T-cell (primary cell): ENCODE measurements around the gene TYRO3. TPM values are rescaled to one million over a fixed set of nuclear protein-coding genes. Genes with fewer than 3 reads are reported as not detected.
A peak's percentile ranks its signal among the peaks of the same experiment; 100 is the strongest.
"Not testable (repeated sequence)": the region's sequence is repeated elsewhere in the genome, so short reads cannot be mapped to it uniquely, and the experiment has no call there.

ENCODE experiments used
- ATAC-seq, 4 experiments: fragments of 200-7000 bp in 3 of 4; fragments of 150-1000 bp in 1 of 4; cut with Tn5 transposase; replicated peaks in 1 of 4; 1 replicate in 3 of 4; 2 replicates in 1 of 4; pipeline ENCODE4 v1.10.0; 2021; ENCODE audit warnings: moderate library complexity in 3 of 4, mild to moderate bottlenecking in 2 of 4, moderate number of reproducible peaks in 1 of 4
- CTCF ChIA-PET, 2 donors: fragments of 300-600 bp; sonication (Branson Sonifier 250); formaldehyde crosslinking; loops; one replicate each; lab custom pipeline; 2022; ENCODE audit warnings: antibody characterized with exemption in 2 of 2; lab: Charles Lee
- POLR2A ChIA-PET, 2 donors: fragments of 300-600 bp; sonication (Branson Sonifier 250); formaldehyde crosslinking; loops; one replicate each; lab custom pipeline; 2022; ENCODE audit warnings: antibody characterized with exemption in 2 of 2; lab: Charles Lee
- DNase-seq, 35 experiments: peaks; one replicate each; pipeline versions ENCODE4 v3.0.0 to v3.0.0-alpha.2; 2013 to 2023
- H3K27ac ChIP-seq: one replicate; pipeline ENCODE4 v1.5.1; 2013; ENCODE audit warnings: low read length
- H3K27me3 ChIP-seq, 2 experiments: replicated peaks in 1 of 2; 1 replicate in 1 of 2; 2 replicates in 1 of 2; pipeline versions ENCODE4 v1.6.1 to v1.7.0; 2013; ENCODE audit warnings: low read length in 1 of 2, mixed read lengths in 1 of 2; ENCODE audit not compliant: control insufficient read depth in 2 of 2, insufficient read depth in 2 of 2; ENCODE audit errors: extremely low read depth in 1 of 2
- H3K36me3 ChIP-seq, 2 donors: 1 replicate in 1 of 2; 2 replicates in 1 of 2; pipeline versions ENCODE4 v1.6.1 to v1.7.0; 2013; ENCODE audit warnings: low read length in 1 of 2; ENCODE audit not compliant: control insufficient read depth in 2 of 2, insufficient read depth in 1 of 2; ENCODE audit errors: extremely low read depth in 1 of 2
- H3K4me1 ChIP-seq, 2 experiments: 1 replicate in 1 of 2; 2 replicates in 1 of 2; pipeline versions ENCODE4 v1.6.1 to v1.7.0; 2013; ENCODE audit warnings: low read length in 2 of 2, mixed read lengths in 1 of 2; ENCODE audit not compliant: insufficient read depth in 2 of 2, control insufficient read depth in 1 of 2; ENCODE audit errors: extremely low read depth in 1 of 2
- H3K4me3 ChIP-seq, 2 donors: 1 replicate in 1 of 2; 2 replicates in 1 of 2; pipeline versions ENCODE4 v1.5.1 to v1.7.0; 2013; ENCODE audit warnings: mild to moderate bottlenecking in 2 of 2, low read length in 1 of 2, moderate library complexity in 1 of 2; ENCODE audit not compliant: control insufficient read depth in 1 of 2; ENCODE audit errors: extremely low read depth in 1 of 2
- H3K9me3 ChIP-seq: 2 replicates; pipeline ENCODE4 v1.7.0; 2013
- H3K27ac Mint-ChIP-seq, 2 donors: one replicate each; pipeline ENCODE4 v1.8.0; 2020 to 2021; ENCODE audit warnings: mild to moderate bottlenecking in 2 of 2, mixed read lengths in 2 of 2
- H3K27me3 Mint-ChIP-seq, 2 donors: one replicate each; pipeline ENCODE4 v1.8.0; 2021 to 2022; ENCODE audit warnings: mixed read lengths in 2 of 2
- H3K36me3 Mint-ChIP-seq: one replicate; pipeline ENCODE4 v1.8.0; 2021; ENCODE audit warnings: mixed read lengths
- H3K4me1 Mint-ChIP-seq, 3 donors: one replicate each; pipeline ENCODE4 v1.8.0; 2020 to 2022; ENCODE audit warnings: mixed read lengths in 3 of 3, mild to moderate bottlenecking in 1 of 3
- H3K4me3 Mint-ChIP-seq, 3 donors: one replicate each; pipeline ENCODE4 v1.8.0; 2020 to 2022; ENCODE audit warnings: mild to moderate bottlenecking in 3 of 3, mixed read lengths in 3 of 3, moderate library complexity in 3 of 3
- H3K9me3 Mint-ChIP-seq, 3 donors: one replicate each; pipeline ENCODE4 v1.8.0; 2020 to 2022; ENCODE audit warnings: mixed read lengths in 3 of 3
- WGBS: methylation state at CpG from one replicate; pipeline ENCODE4 v1.1.5; 2013; ENCODE audit warnings: missing lambda C conversion rate; ENCODE audit not compliant: insufficient coverage; 5-methylcytosine and 5-hydroxymethylcytosine counted together
- total RNA-seq, 35 experiments: library from RNA in 6 of 35; stranded (reverse) in 6 of 35; fragments of 120-200 nt in 1 of 35; gene quantifications; one replicate each; pipeline versions ENCODE4 v1.2.1 to v1.2.4 and lab custom pipeline; 2013 to 2026

TYRO3 gene
- total RNA-seq, 5 donors from 2014 or later (not counting 1 experiment from before 2014, with no cell fraction given), result 0.62 to 1.5 (median 0.78) TPM; not detected in 1

DNA sequence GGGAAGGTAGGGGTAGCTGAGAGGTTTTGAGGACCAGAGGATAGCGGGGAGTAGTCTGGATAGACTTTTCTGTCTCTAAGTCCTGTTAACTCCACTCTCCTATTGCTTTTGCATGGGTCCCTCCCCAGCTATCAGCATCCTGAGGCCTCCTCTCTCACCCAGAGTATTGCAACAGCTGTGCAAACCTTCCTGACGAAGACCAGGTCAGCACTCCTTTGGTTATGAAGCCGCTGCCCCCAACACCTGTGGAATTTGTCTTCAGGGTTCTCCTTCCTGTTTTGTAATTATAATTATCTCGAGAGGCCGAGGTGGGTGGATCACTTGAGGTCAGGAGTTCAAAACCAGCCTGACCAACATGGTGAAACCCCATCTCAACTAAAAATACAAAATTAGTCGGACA lies 24.8 kb downstream of the TYRO3 start:
- ATAC-seq, result no peak
- no peak overlapping the region for H3K27ac Mint-ChIP-seq

DNA sequence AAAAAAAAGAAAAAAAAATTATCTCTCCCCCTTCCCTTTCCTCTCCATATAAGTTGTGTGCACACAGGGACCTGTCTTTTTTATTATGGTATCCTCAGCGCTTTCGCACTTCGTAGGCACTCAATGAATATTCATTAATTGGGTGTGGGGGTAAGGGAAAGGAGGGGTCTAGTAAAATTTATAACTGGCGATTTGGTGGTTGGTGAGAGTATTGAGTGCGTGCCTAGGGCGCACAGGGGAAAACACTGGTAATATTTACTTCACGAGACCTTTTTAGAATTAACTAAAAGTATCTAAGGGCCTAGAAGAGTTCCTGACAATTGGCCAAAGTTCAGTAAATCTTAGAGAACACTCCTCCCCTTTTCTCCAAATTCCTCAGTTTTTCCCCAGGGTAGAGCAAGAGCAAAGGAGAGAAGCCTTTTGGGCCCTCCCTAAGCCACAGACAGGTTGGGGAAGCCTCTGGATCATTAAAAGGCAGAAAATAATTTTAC lies 25.7 kb downstream of the TYRO3 start:
- Histone ChIP-seq H3K36me3 (no peaks in the 10 kb centered on the region), H3K27ac (no peak overlapping the region), H3K4me3 (peak overlapping the region in 1 of 2 donors; percentile 53), H3K4me1 (peaks cover 2 to 10% of the 10 kb centered on the region in 2 experiments), H3K9me3 (no peaks in the 10 kb centered on the region), H3K27me3 (peaks cover 4 to 50% of the 10 kb centered on the region in 2 experiments)
- DNase-seq (no peak), ATAC-seq (no peak)
- peaks cover 6 to 12% (median 9%) of the 10 kb centered on the region in 3 donors for H3K4me1 Mint-ChIP-seq
- no peak overlapping the region for H3K27ac Mint-ChIP-seq
- WGBS, result no CpG with 5 or more reads among the region's 7 CpGs
- peak overlapping the region; percentile 59 to 74 (median 62) for H3K4me3 Mint-ChIP-seq
- POLR2A ChIA-PET, result no interaction called here
- H3K36me3 Mint-ChIP-seq, result no peaks in the 10 kb centered on the region
- no peaks in the 10 kb centered on the region for H3K9me3 Mint-ChIP-seq
- CTCF ChIA-PET, result interaction anchor here (1.0 to 1.6 kb wide), 3 partner anchors 12 to 162 kb away, joined by 3 to 5 read pairs (median 4); no protein-coding TSS in a partner anchor
- H3K27me3 Mint-ChIP-seq, result peaks cover 27 to 41% of the 10 kb centered on the region in 2 donors

More for the DNA sequence above, 24.8 kb downstream of the TYRO3 start:
- POLR2A ChIA-PET, result interaction anchor here in 1 of 2 donors (0.6 kb wide), 1 partner anchor 1384 kb away, joined by 3 read pairs; no protein-coding TSS in a partner anchor
- Mint-ChIP-seq H3K36me3 (no peaks in the 10 kb centered on the region), H3K9me3 (no peaks in the 10 kb centered on the region), H3K4me1 (peaks cover 6 to 12% (median 9%) of the 10 kb centered on the region in 3 donors), H3K4me3 (no peak overlapping the region), H3K27me3 (peaks cover 27 to 41% of the 10 kb centered on the region in 2 donors)
- Histone ChIP-seq H3K4me3 (no peak overlapping the region), H3K9me3 (no peaks in the 10 kb centered on the region), H3K27me3 (peaks cover 4 to 51% of the 10 kb centered on the region in 2 experiments), H3K4me1 (peaks cover 2 to 10% of the 10 kb centered on the region in 2 experiments), H3K36me3 (no peaks in the 10 kb centered on the region), H3K27ac (no peak overlapping the region)
- CTCF ChIA-PET, result interaction anchor here in 1 of 2 donors (1.0 kb wide), 1 partner anchor 11 kb away, joined by 5 read pairs; no protein-coding TSS in a partner anchor
- no CpG with 5 or more reads among the region's 6 CpGs for WGBS
- DNase-seq, result no peak

DNA sequence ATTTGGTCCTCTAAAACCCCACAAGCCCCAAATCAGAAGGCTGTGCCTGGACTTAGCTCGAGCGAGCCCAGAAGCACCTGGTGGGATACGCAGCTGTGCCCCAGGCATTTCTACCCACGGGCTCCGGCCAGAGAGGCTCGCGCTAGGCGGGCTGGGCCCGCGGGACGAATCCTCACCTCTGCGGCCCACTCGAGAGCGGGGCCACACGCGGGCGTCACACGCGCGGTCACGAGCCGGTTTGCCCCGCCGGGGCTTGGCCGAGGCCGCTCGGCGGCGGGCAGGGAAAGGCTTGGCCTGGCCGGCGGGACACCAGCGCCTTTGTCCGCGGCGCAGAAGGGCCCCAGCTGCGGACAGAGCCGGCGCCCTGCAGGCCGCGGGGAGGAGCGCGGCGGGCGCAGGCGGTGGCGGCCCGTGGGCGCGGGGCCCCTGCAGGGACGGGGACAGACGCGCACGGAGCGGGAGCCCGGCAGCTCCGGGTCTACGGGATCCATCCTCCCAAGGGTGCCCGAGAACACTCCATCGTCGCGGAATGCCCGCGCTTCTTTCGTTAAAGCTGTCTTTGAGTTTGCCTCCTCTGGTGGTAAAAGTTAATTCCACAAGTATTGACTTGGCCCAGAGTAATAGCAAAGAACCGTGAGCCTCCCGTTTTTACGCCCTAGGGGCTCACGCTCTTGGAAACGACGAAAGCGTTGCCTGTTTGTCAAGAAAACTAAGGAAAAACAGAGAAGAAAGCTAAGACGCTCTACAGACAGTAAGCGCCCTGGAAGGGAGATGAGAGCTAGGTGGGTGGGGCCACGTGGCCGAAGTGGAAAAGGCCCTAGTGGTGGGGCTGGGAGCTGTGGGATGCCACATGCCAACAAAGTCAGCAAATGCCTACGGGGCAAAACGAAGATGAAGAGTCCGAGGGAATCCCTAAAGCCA lies 26.4 kb downstream of the TYRO3 start:
- Histone ChIP-seq H3K27ac (no peak overlapping the region), H3K9me3 (no peaks in the 10 kb centered on the region), H3K4me1 (peaks cover 2 to 10% of the 10 kb centered on the region in 2 experiments), H3K36me3 (no peaks in the 10 kb centered on the region), H3K27me3 (peaks cover 4 to 45% of the 10 kb centered on the region in 2 experiments), H3K4me3 (peak overlapping the region; percentile 23 to 53)
- Mint-ChIP-seq H3K27me3 (peaks cover 27 to 41% of the 10 kb centered on the region in 2 donors), H3K27ac (no peak overlapping the region), H3K4me1 (peaks cover 6 to 12% (median 9%) of the 10 kb centered on the region in 3 donors), H3K4me3 (peak overlapping the region; percentile 66 to 74 (median 67)), H3K9me3 (no peaks in the 10 kb centered on the region), H3K36me3 (no peaks in the 10 kb centered on the region)
- ATAC-seq (peak; percentile 54 to 76 (median 69)), DNase-seq (peak in 18 of 35 experiments; percentile 1 to 39 (median 16))
- ChIA-PET CTCF (interaction anchor here in 1 of 2 donors (1.0 to 1.6 kb wide), 3 partner anchors 18 to 161 kb away, joined by 3 to 8 read pairs (median 4); no protein-coding TSS in a partner anchor), POLR2A (no interaction called here)
- 9% methylated on average over 74 of the region's 78 CpGs for WGBS

DNA sequence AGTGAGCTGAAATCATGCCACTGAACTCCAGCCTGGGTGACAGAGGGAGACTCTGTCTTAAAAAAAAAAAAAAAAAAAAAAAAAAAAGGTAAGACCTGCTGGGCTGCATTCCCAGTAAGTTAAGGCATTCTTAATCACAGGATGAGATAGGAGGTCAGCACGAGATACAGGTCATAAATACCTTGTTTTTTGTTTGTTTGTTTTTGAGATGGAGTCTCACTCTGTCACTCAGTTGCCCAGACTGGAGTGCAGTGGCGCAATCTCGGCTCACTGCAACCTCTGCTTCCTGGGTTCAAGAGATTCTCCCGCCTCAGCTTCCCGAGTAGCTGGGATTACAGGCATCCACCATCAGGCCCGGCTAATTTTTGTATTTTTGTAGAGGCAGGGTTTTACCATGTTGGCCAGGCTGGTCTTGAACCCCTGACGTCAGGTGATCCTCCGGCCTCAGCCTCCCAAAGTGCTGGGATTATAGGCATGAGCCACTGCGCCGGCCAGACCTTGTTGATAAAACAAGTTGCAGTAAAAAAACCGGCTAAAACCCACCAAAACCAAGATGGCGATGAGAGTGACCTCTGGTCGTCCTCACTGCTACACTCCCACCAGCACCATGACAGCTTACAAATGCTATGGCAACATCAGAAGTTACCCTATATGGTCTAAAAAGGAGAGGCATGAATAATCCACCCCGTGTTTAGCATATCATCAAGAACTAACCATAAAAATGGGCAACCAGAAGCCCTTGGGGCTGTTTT lies 27.7 kb downstream of the TYRO3 start:
- H3K36me3 ChIP-seq, H3K9me3 ChIP-seq, H3K4me3 Mint-ChIP-seq, H3K4me3 ChIP-seq, H3K36me3 Mint-ChIP-seq, POLR2A ChIA-PET, H3K9me3 Mint-ChIP-seq, H3K27ac Mint-ChIP-seq, DNase-seq, ATAC-seq, H3K27ac ChIP-seq, CTCF ChIA-PET: not testable (repeated sequence)
- WGBS, result 94% methylated on average over 10 of the region's 14 CpGs
- Histone ChIP-seq H3K27me3 (peaks cover 6 to 38% of the 10 kb centered on the region in 2 experiments), H3K4me1 (peaks cover 2 to 10% of the 10 kb centered on the region in 2 experiments)
- Mint-ChIP-seq H3K4me1 (peaks cover 6 to 12% (median 9%) of the 10 kb centered on the region in 3 donors), H3K27me3 (peaks cover 27 to 37% of the 10 kb centered on the region in 2 donors)

DNA sequence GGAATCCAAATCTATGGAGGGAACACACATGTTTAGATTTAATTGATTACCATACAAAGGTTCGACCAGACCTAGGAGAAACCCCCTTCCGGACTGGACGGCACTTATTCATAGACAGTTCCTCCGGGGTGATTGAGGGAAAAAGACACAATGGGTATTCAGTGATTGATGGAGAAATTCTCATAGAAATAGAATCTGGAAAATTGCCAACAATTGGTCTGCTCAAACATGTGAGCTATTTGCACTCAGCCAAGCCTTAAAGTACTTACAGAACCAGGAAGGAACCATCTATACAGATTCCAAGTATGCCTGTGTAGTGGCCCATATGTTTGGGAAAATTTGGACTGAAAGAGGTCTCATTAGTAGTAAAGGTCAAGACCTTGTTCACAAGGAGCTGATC lies 30.0 kb downstream of the TYRO3 start:
- Histone ChIP-seq H3K4me1 (peaks cover 2 to 10% of the 10 kb centered on the region in 2 experiments), H3K27me3 (peaks cover 6 to 22% of the 10 kb centered on the region in 2 experiments)
- Mint-ChIP-seq H3K27me3 (peaks cover 22 to 25% of the 10 kb centered on the region in 2 donors), H3K4me1 (peaks cover 6 to 12% (median 9%) of the 10 kb centered on the region in 3 donors)
- H3K36me3 ChIP-seq, CTCF ChIA-PET, H3K27ac Mint-ChIP-seq, H3K27ac ChIP-seq, DNase-seq, H3K4me3 ChIP-seq, H3K9me3 ChIP-seq, ATAC-seq, H3K9me3 Mint-ChIP-seq, H3K4me3 Mint-ChIP-seq, H3K36me3 Mint-ChIP-seq, POLR2A ChIA-PET: not testable (repeated sequence)
- WGBS, result no CpG with 5 or more reads among the region's 4 CpGs
